Esophagus muscularis mucosa (tissue), 4 donors: ENCODE measurements around the gene ALDH7A1. TPM values are rescaled to one million over a fixed set of nuclear protein-coding genes. Genes with fewer than 3 reads are reported as not detected.
A peak's percentile ranks its signal among the peaks of the same experiment; 100 is the strongest.

ENCODE experiments used
- DNase-seq: peaks from one replicate; pipeline ENCODE4 v3.0.0-alpha.2; 2017; ENCODE audit errors: extremely low spot score
- H3K27ac ChIP-seq, 4 donors: fragments of 200-600 bp; sonication (generic); replicated peaks in 1 of 4; 1 replicate in 3 of 4; 2 replicates in 1 of 4; pipeline ENCODE4 v1.5.1; 2016 to 2019; ENCODE audit warnings: mild to moderate bottlenecking in 1 of 4
- H3K27me3 ChIP-seq, 4 donors: fragments of 200-600 bp; sonication (generic); one replicate each; pipeline versions ENCODE4 v1.5.1 to v1.6.0; 2016 to 2019
- H3K36me3 ChIP-seq, 4 donors: fragments of 200-600 bp; sonication (generic); one replicate each; pipeline ENCODE4 v1.5.1; 2016 to 2019
- H3K4me1 ChIP-seq, 4 donors: fragments of 200-600 bp; sonication (generic); one replicate each; pipeline ENCODE4 v1.5.1; 2016 to 2019
- H3K4me3 ChIP-seq, 4 donors: fragments of 200-600 bp; sonication (generic); 1 replicate in 2 of 4; 2 replicates in 2 of 4; pipeline ENCODE4 v1.5.1; 2016 to 2019; ENCODE audit warnings: mild to moderate bottlenecking in 4 of 4, moderate library complexity in 1 of 4
- H3K9me3 ChIP-seq, 4 donors: fragments of 200-600 bp; sonication (generic); 1 replicate in 3 of 4; 2 replicates in 1 of 4; pipeline ENCODE4 v1.5.1; 2016 to 2019
- CTCF ChIP-seq, 3 experiments: fragments of 200-600 bp in 2 of 3; fragments of 450-650 bp in 1 of 3; sonication (generic) in 2 of 3; IDR thresholded peaks; one replicate each; pipeline ENCODE4 v1.5.1; 2017 to 2019; ENCODE audit warnings: antibody characterized with exemption in 3 of 3, mild to moderate bottlenecking in 2 of 3, moderate library complexity in 1 of 3
- EP300 ChIP-seq: sonication (generic); formaldehyde crosslinking; IDR thresholded peaks from one replicate; pipeline ENCODE4 v1.6.1; 2017; ENCODE audit warnings: antibody characterized with exemption
- POLR2A ChIP-seq: fragments of 450-650 bp; IDR thresholded peaks from one replicate; pipeline ENCODE4 v1.6.1; 2017; ENCODE audit warnings: antibody characterized with exemption, moderate library complexity, mild to moderate bottlenecking, low read depth
- POLR2AphosphoS5 ChIP-seq, 2 donors: sonication (generic); formaldehyde crosslinking; IDR thresholded peaks; one replicate each; pipeline ENCODE4 v1.6.1; 2017; ENCODE audit warnings: antibody characterized with exemption in 2 of 2
- WGBS: methylation state at CpG from one replicate; pipeline ENCODE4 v1.1.5; 2018; 5-methylcytosine and 5-hydroxymethylcytosine counted together
- intact Hi-C: fragments of 100-400 bp; cut with DNase I; formaldehyde crosslinking; loops from one replicate; pipeline ENCODE4 v1.15.1; 2023
- total RNA-seq, 4 donors: library from RNA; depleted of rRNA; stranded (reverse); fragments of >200 nt; gene quantifications; one replicate each; pipeline versions ENCODE4 v1.1.0 to v1.2.1, GENCODE V29; 2016

Gene ALDH7A1
- total RNA-seq, 4 donors from 2014 or later: 14.9 to 17.7 (median 15.5) TPM

DNA sequence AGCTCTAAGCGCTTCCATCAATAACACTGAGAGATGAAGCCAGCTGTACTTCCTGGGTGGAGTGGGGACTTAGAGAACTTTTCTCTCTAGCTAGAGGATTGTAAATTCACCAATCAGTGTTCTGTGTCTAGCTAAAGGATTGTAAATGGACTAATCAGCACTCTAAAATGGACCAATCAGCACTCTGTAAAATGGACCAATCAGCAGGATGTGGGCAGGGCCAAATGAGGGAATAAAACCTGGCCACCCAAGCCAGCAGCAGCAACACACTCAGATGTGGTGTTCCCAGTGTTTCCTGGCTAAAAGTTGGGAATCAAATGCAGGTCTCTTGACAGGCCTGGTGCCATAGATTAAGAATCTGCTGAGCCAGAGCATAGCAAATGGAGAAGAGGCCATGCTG, 60.5 kb downstream of the ALDH7A1 start:
- no peak for DNase-seq
- Histone ChIP-seq H3K36me3 (no peaks in the 10 kb centered on the region), H3K4me1 (peaks cover 4 to 43% (median 38%) of the 10 kb centered on the region in 4 donors), H3K27me3 (no peaks in the 10 kb centered on the region), H3K27ac (no peak overlapping the region), H3K9me3 (no peaks in the 10 kb centered on the region), H3K4me3 (no peak overlapping the region)
- no peak for TF ChIP-seq EP300
- 86% methylated on average over 1 of the region's 1 CpG for WGBS
- intact Hi-C loops: no loop called here

DNA sequence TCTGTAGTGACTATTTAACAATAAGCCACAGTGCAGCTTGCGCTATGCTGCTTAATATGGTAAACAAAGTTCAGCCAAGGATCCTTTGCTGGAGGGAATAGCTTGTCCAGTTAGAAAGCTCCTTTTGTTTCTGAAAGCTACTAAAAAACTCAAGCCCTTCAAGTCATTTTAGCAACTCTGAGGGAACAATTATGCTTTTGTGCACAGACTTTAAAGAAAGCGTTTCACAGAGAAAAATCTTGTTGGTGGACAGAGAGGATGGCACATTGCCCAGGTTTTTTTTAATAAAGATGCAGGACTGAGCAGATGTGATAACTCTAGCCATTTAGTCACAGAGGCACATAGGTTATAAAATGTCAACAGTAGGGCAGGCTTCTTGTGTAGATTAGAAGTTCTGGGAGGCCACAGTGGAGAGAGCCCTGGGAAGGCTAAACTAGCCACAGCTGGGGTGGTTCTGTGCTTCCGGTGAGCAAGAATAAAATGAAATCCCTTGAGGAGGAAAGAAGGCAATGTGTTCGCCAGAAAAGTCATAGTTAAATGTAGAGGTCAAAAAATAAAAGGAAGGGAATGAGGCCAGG, 63.4 kb downstream of the ALDH7A1 start:
- WGBS: 47% methylated on average over 4 of the region's 4 CpGs
- Histone ChIP-seq H3K27ac (peak overlapping the region; percentile 46 to 63 (median 60)), H3K36me3 (no peaks in the 10 kb centered on the region), H3K4me3 (no peak overlapping the region), H3K4me1 (peaks cover 0 to 23% (median 21%) of the 10 kb centered on the region in 4 donors), H3K9me3 (no peaks in the 10 kb centered on the region), H3K27me3 (no peaks in the 10 kb centered on the region)
- TF ChIP-seq CTCF (IDR thresholded peaks at IDR 0.05): no peak
- TF ChIP-seq POLR2AphosphoS5 (IDR thresholded peaks at IDR 0.05): no peak
- no peak for TF ChIP-seq EP300
- TF ChIP-seq POLR2A: no peak
- DNase-seq: no peak
- intact Hi-C loops: no loop called here

GRCh38 chr5:126527892-126528291, 67.1 kb downstream of the ALDH7A1 start:
- Histone ChIP-seq H3K36me3 (no peaks in the 10 kb centered on the region), H3K9me3 (peaks cover 0 to 3% (median 0%) of the 10 kb centered on the region in 4 donors), H3K27ac (no peak overlapping the region), H3K4me3 (no peak overlapping the region), H3K27me3 (no peaks in the 10 kb centered on the region), H3K4me1 (peaks cover 19 to 39% (median 32%) of the 10 kb centered on the region in 4 donors)
- no peak for DNase-seq
- TF ChIP-seq CTCF (IDR thresholded peaks at IDR 0.05) (no peak), POLR2A (no peak), POLR2AphosphoS5 (IDR thresholded peaks at IDR 0.05) (no peak), EP300 (no peak)
- intact Hi-C loops: no loop called here

DNA sequence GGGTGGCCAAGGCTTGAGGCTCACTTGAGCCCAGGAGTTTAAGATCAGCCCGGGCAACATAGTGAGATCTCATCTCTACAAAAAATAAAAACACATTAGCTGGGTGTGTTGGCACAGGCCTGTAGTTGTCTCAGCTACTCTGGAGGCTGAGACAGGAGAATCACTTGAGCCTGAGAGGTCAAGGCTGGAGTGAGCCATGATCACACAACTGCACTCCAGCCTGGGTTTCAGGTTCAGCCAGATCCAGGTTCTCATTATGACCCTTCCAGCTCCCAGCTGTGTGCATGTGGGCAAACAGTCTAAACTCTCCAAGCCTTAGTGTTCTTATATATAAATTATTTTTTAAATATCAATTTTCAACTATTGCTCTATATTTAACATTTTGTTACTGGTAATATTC, 67.9 kb downstream of the ALDH7A1 start:
- H3K36me3 ChIP-seq: no peaks in the 10 kb centered on the region
- TF ChIP-seq POLR2AphosphoS5 (IDR thresholded peaks at IDR 0.05) (no peak), POLR2A (no peak), CTCF (IDR thresholded peaks at IDR 0.05) (no peak), EP300 (no peak)
- H3K4me3 ChIP-seq: no peak overlapping the region
- H3K27me3 ChIP-seq: no peaks in the 10 kb centered on the region
- intact Hi-C loops: no loop called here
- peaks cover 19 to 36% (median 30%) of the 10 kb centered on the region in 4 donors for H3K4me1 ChIP-seq
- peaks cover 0 to 3% (median 0%) of the 10 kb centered on the region in 4 donors for H3K9me3 ChIP-seq
- H3K27ac ChIP-seq: no peak overlapping the region
- no peak for DNase-seq
- 94% methylated on average over 1 of the region's 1 CpG for WGBS

DNA sequence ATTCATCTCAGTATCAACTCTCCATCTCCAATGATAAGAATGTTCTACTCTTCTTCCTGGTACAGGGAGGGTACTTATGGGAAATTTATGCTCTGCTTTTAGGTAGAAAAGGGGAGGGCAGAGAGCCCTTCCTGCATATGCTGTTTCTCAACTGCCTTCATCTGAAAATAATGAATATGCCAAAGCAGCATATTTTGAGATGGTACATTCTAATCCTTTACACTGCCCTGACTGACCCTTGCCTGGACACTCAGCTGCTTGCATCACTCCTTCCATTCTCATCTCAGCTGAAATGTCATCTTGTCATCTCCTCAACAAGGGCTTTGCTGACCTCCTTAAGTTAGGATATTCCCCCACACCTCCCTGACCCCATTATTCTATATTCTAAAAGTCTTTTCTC, 68.5 kb downstream of the ALDH7A1 start:
- no peak overlapping the region for H3K4me3 ChIP-seq
- no peak for DNase-seq
- H3K36me3 ChIP-seq: no peaks in the 10 kb centered on the region
- no peaks in the 10 kb centered on the region for H3K27me3 ChIP-seq
- peaks cover 0 to 3% (median 0%) of the 10 kb centered on the region in 4 donors for H3K9me3 ChIP-seq
- H3K27ac ChIP-seq: peak overlapping the region in 2 of 4 donors; percentile 58 to 69
- TF ChIP-seq EP300 (no peak), POLR2A (no peak), POLR2AphosphoS5 (IDR thresholded peaks at IDR 0.05) (peak in 1 of 2 donors; percentile 27), CTCF (IDR thresholded peaks at IDR 0.05) (no peak)
- intact Hi-C loops: no loop called here
- H3K4me1 ChIP-seq: peaks cover 19 to 33% (median 23%) of the 10 kb centered on the region in 4 donors
